Middle frontal gyrus (tissue), 1 donor: ENCODE data around the gene CNTN5.

Experiments
- DNase-seq: peaks from one replicate; pipeline ENCODE4 v3.0.0-alpha.2; 2015; ENCODE audit warnings: low spot score; ENCODE audit errors: extremely low spot score

CNTN5 gene

DNA sequence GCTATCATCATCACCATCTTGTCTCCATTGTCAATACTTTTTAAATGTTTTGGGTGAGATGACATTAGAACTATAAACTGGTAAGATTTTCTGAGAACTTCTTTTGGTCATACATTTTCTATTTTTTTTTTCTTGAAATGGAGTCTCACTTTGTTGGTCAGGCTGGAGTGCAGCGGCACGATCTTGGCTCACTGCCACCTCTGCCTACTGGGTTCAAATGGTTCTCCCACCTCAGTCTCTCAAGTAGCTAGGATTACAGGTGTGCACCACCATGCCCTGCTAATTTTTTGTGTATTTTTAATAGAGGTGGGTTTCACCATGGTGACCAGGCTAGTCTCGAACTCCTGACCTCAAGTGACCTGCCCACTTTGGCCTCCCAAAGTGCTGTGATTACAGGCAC is 880.4 kb downstream of the CNTN5 start:
- no peak for DNase-seq

- no peak for DNase-seq
Measured at GRCh38 chr11:99911116-99911515, 890.4 kb downstream of the CNTN5 start.

DNA sequence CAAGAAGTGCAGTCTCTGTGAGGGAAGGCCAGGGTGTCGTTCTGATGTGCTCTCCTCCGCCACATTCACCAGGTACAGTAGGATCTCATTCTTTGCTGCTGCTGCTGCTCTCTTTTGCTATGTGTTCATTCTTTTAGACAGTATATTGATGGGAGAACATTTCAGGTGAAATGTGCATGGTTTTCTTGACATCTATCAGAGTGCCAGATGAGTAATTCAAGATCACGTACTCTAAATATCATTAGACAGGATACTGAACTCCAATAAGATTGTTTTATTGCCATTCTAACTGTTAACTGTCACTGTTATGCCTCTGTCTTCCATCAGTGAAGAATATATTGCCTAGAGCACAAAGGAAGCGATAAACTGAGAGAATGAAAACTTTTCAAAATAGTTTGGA is 895.3 kb downstream of the CNTN5 start:
- no peak for DNase-seq

DNA sequence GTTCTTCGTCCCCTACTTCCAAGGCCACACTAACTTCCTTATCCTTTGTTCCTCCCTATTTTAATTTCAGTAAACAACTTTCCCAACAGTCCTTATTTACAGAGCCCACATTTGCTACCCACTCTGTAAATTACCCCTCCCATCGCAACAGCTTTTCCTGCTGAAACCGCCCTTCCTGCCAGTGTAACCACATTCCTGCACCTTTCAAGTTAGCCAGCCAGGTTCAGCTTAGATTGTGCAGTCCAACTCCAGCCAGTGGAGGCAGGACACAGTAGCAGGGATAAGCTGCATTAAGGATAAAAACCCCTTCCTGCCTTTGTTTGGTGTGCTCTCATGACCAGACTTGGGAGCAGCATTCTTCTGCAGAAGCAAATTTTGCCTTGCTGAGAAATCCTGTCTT is 898.0 kb downstream of the CNTN5 start:
- no peak for DNase-seq

GRCh38 chr11:99920956-99921355 is 900.2 kb downstream of the CNTN5 start:
- DNase-seq = no peak

DNA sequence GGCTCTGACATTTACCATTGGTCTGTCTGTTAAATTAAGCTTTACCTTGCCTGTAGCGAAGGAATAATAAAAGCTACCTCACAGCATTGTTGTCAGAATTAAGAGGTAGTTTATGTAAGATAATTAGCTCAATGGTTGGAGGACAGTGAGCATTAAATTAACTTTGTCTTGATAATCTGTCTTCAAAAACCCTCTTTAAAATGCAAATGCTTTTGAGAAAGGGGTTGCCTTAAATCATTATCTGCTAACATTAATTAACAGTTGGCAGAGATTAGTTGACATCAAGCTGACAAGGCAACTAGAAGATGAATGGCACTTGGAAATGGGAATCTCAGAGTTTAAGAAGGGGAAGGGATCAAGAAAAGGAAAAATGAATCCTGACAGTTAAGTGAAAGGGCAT is 905.2 kb downstream of the CNTN5 start:
- no peak for DNase-seq

GRCh38 chr11:99932684-99933083 is 911.9 kb downstream of the CNTN5 start:
- DNase-seq = no peak

DNA sequence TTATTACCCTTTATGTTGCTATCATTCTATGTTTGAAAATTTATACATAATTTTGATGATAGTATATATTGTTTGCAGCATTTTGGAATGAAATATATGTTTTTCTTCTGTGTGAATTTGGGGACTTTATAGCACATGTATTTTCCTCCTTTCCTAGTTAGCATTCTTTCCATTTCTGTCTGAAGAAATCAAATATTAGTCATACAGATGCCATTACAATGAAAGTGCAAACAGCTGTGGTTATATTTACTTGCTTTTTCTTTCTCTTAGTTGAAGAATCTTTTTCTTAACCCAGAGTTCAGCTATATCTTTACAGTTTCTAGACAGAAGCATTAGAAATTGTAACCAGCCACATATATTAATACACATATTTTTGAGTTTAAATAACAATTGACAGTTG is 913.3 kb downstream of the CNTN5 start:
- no peak for DNase-seq

DNA sequence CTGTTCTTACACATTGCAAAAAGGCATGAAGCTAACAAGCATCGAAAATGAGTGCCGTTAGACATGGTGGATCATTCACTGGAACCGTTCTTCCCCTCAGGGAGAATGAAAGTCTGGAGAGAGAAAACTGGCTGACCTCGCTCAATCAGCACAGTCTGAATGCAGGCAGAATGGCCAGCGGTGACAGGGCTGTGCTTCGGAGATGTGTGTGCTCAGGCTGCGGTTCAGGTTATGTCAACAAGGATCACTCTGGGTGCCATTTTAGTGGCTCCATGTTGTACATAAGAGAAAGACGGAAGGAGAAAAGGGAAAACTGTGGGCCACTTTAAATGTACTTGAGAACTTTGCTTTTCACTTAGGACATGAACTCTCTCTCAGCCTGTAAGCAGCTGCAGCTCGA is 916.6 kb downstream of the CNTN5 start:
- DNase-seq = no peak

- no peak for DNase-seq
Measured at GRCh38 chr11:99952816-99953215, 932.1 kb downstream of the CNTN5 start.

GRCh38 chr11:99960536-99960935 is 939.8 kb downstream of the CNTN5 start:
- no peak for DNase-seq

- no peak for DNase-seq
Measured at GRCh38 chr11:99968336-99968735, 947.6 kb downstream of the CNTN5 start.

DNA sequence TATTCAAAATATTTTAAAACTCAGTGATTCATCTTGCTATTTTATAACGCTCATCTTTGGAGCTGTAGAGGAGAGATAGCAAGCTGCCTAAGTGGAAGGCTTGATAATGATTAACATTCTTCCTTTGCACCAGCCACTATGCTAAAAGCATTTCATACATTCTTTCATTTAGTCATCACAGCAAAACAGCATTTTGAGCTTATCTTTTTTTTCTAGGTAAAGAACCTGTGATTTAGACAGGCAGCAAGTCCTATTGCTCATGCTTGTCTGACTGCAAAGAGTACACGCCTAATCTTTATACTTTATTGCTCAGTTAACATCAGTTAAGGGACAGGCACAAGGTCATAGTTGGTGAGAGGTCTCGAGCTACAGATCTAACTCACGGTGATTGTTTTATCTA is 953.2 kb downstream of the CNTN5 start:
- DNase-seq = no peak

GRCh38 chr11:99979042-99979441 is 958.3 kb downstream of the CNTN5 start:
- no peak for DNase-seq

GRCh38 chr11:99987821-99988470 is 967.2 kb downstream of the CNTN5 start:
- no peak for DNase-seq

GRCh38 chr11:99988471-99988837 is 967.7 kb downstream of the CNTN5 start:
- no peak for DNase-seq

DNA sequence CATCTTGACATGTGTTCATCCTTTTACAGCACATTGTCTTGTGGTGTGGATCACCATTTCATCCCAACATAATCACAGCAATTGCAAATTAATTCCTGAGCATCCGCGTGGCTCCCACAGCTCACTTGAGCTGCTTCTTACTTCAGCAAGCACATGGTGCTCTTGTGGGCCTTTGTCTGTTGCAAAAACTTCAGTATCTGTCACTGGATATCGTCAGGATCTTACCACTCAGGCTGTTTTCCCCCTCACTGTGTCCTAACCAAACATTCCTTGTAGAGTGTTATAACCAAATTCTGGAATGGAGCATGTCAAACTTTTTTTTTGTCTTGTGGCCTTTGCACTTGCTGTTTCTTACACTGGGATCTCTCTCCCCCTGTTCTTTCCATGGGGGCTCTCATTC is 983.2 kb downstream of the CNTN5 start:
- no peak for DNase-seq

GRCh38 chr11:100004541-100004940 is 983.8 kb downstream of the CNTN5 start:
- DNase-seq = no peak

DNA sequence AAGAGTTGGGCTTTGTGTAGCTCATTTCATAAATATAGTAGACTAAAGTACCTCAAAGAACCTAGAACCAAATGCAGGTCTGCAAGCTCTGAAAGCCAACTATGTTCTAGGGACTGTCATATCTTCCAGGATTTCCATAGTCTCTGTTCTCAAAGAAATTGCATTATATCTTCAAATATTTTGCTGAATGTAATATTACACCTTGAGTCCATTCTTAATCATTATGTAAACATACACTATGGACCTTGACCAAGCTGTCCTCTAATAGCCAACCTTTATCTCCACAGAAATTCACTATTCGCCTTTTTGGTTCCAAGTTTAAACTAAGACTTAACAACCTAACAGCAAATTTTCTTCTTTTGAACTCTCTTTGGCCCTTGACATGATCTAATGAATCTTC is 987.7 kb downstream of the CNTN5 start:
- no peak for DNase-seq

DNA sequence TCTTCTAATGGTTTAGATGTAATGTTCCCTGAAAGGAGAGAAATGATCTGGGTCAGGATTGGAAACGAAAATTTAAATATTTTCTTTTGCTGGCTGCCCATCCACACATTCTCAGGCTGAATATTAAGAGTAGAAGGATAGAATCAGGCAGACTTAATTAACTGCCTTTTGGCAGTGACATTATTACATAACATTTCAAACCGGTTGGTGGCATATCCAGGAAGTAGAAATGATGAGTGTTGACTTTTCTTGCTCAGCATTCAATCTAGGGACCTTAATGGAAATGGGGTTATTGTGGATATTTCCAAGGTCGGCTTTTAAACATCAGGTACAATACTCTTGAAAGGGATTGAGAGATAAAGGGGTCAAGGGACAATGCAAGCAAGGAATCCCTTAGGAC is 989.0 kb downstream of the CNTN5 start:
- no peak for DNase-seq

GRCh38 chr11:100010393-100010792 is 989.6 kb downstream of the CNTN5 start:
- DNase-seq = no peak

DNA sequence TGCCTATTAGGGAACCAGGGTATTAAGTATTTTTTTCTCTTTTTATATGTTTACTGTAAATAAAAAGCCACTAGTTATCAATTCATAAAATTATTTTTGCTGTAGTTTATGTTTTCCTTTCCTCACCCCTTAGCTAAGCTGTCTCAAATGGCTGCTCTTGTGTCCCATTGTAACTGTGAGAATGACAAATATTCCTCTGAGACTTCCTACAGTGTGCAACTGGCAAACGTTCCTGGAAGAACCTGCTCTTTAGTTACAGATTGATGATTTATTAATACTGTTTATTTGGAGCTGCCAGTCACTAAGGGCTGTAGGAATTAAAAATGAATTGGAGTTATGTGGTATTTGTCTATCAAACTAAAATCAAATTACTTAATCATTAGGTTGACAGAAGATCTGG is 990.9 kb downstream of the CNTN5 start:
- no peak for DNase-seq

- DNase-seq = no peak
Measured at GRCh38 chr11:100013011-100013410, 992.3 kb downstream of the CNTN5 start.

GRCh38 chr11:100031973-100032372 is 1011.2 kb downstream of the CNTN5 start:
- no peak for DNase-seq
